Ovary (tissue), 9 donors: ENCODE measurements around the gene ST3GAL6. TPM values are rescaled to one million over a fixed set of nuclear protein-coding genes. Genes with fewer than 3 reads are reported as not detected.

Source experiments
- DNase-seq, 5 donors: peaks; one replicate each; pipeline ENCODE4 v3.0.0-alpha.2; 2019 to 2020
- H3K27ac ChIP-seq, 2 donors: fragments of 200-600 bp; one replicate each; pipeline versions ENCODE4 v1.5.1 to v1.8.0; 2019 to 2022
- H3K27me3 ChIP-seq: fragments of 200-600 bp; one replicate; pipeline ENCODE4 v1.8.0; 2022
- H3K36me3 ChIP-seq: fragments of 200-600 bp; sonication (generic); one replicate; pipeline ENCODE4 v1.5.1; 2019
- H3K4me1 ChIP-seq: one replicate; pipeline ENCODE4 v1.8.1; 2013; ENCODE audit warnings: mild to moderate bottlenecking, moderate library complexity; ENCODE audit not compliant: insufficient read depth
- H3K4me3 ChIP-seq: fragments of 200-600 bp; sonication (generic); one replicate; pipeline ENCODE4 v1.5.1; 2017
- H3K9me3 ChIP-seq, 2 donors: fragments of 200-600 bp in 1 of 2; sonication (generic) in 1 of 2; one replicate each; pipeline versions ENCODE4 v1.5.1 to v1.8.1; 2013 to 2019; ENCODE audit warnings: mild to moderate bottlenecking in 1 of 2, moderate library complexity in 1 of 2
- CTCF ChIP-seq, 3 donors: fragments of 450-650 bp in 2 of 3; fragments of 200-600 bp in 1 of 3; IDR thresholded peaks; one replicate each; pipeline versions ENCODE4 v1.5.1 to v1.8.0; 2016 to 2022; ENCODE audit warnings: antibody characterized with exemption in 3 of 3, mild to moderate bottlenecking in 1 of 3
- EP300 ChIP-seq: sonication (generic); formaldehyde crosslinking; IDR thresholded peaks from one replicate; pipeline ENCODE4 v1.6.1; 2017; ENCODE audit warnings: antibody characterized with exemption
- POLR2A ChIP-seq: fragments of 450-650 bp; IDR thresholded peaks from one replicate; pipeline ENCODE4 v1.6.1; 2017; ENCODE audit warnings: antibody characterized with exemption, mild to moderate bottlenecking, moderate library complexity
- WGBS, 3 donors: extraction: QIAGEN DNeasy Blood & Tissue Kit in 1 of 3; methylation state at CpG; one replicate each; pipeline versions ENCODE4 v1.1.5 to v1.1.7; 2013 to 2017; 5-methylcytosine and 5-hydroxymethylcytosine counted together
- intact Hi-C, 4 donors: fragments of 100-400 bp; cut with DNase I; formaldehyde crosslinking; loops; one replicate each; pipeline versions ENCODE4 v1.11.0 to v1.15.1; 2022 to 2023
- polyA plus RNA-seq, 2 donors: library from polyadenylated mRNA; stranded (reverse); fragments of 200-250 nt in 1 of 2; fragments of 350-450 nt in 1 of 2; fragmentation: Illumina TruSeq in 1 of 2; extraction: RNeasy Lipid Tissue Mini Kit (QIAGEN cat#74804) in 1 of 2; gene quantifications; one replicate each; pipeline ENCODE4 v1.2.3, GENCODE V29; 2013 to 2014
- total RNA-seq, 7 donors: library from RNA; depleted of rRNA in 2 of 7; stranded (reverse); fragments of >200 nt in 2 of 7; fragmentation: NEBNext Ultra II Directional in 3 of 7; extraction: Animal tissue kit (Norgen Biotek cat#: 25700) in 3 of 7; gene quantifications; one replicate each; pipeline versions ENCODE4 v1.1.0 to v1.2.4, GENCODE V29; 2016 to 2023
- donor health status: DM: no; HTN: no; CAD: no; lungs with moderate emphysema.
- donor health status: DM: no; HTN: no; CAD: no.
- donor health status: Bipolar disorder and iron deficiency.
- donor health status: DM: yes; HTN: yes; CAD: no.
- donor health status: DM: no; HTN: no; CAD: no.
- donor health status: DM: yes; HTN: yes; CAD: no.

ST3GAL6 gene
- total and polyA plus RNA-seq, 9 donors = 1.9 to 16.7 (median 3.7) TPM

- Histone ChIP-seq H3K9me3 (no peaks in the 10 kb centered on the region), H3K27ac (no peak overlapping the region), H3K27me3 (no peaks in the 10 kb centered on the region), H3K4me1 (no peaks in the 10 kb centered on the region), H3K36me3 (no peaks in the 10 kb centered on the region), H3K4me3 (no peak overlapping the region)
- DNase-seq = no peak
- WGBS, 3 donors = 82 to 94% (median 90%) methylated on average over 1 of the region's 1 CpG
- TF ChIP-seq EP300 = no peak
- TF ChIP-seq CTCF (IDR thresholded peaks at IDR 0.05) = no peak
- no peak for TF ChIP-seq POLR2A
- intact Hi-C loops = no loop called here
Observed at GRCh38 chr3:98721776-98722175, 41.4 kb upstream of the ST3GAL6 start.

GRCh38 chr3:98722389-98722788 lies 40.8 kb upstream of the ST3GAL6 start:
- H3K27me3 ChIP-seq = no peaks in the 10 kb centered on the region
- TF ChIP-seq EP300 (no peak), POLR2A (no peak), CTCF (IDR thresholded peaks at IDR 0.05) (no peak)
- H3K9me3 ChIP-seq = no peaks in the 10 kb centered on the region
- no peak overlapping the region for H3K4me3 ChIP-seq
- intact Hi-C loops = no loop called here
- H3K27ac ChIP-seq = no peak overlapping the region
- H3K36me3 ChIP-seq = no peaks in the 10 kb centered on the region
- WGBS, 3 donors = 78 to 82% (median 78%) methylated on average over 4 of the region's 4 CpGs
- no peaks in the 10 kb centered on the region for H3K4me1 ChIP-seq
- DNase-seq = no peak

- intact Hi-C loops = no loop called here
- Histone ChIP-seq H3K4me3 (no peak overlapping the region), H3K27me3 (no peaks in the 10 kb centered on the region), H3K9me3 (no peaks in the 10 kb centered on the region), H3K4me1 (no peaks in the 10 kb centered on the region), H3K36me3 (no peaks in the 10 kb centered on the region), H3K27ac (no peak overlapping the region)
- no peak for TF ChIP-seq POLR2A
- no peak for TF ChIP-seq EP300
- no peak for TF ChIP-seq CTCF (IDR thresholded peaks at IDR 0.05)
- 79 to 92% (median 84%) methylated on average over 2 of the region's 2 CpGs for WGBS, 3 donors
- no peak for DNase-seq
Observed at GRCh38 chr3:98725352-98725751, 37.8 kb upstream of the ST3GAL6 start.

GRCh38 chr3:98726084-98726483 lies 37.1 kb upstream of the ST3GAL6 start:
- WGBS, 3 donors = 80 to 88% (median 82%) methylated on average over 1 of the region's 1 CpG
- Histone ChIP-seq H3K9me3 (no peaks in the 10 kb centered on the region), H3K27ac (no peak overlapping the region), H3K27me3 (no peaks in the 10 kb centered on the region), H3K4me3 (no peak overlapping the region), H3K36me3 (no peaks in the 10 kb centered on the region), H3K4me1 (no peaks in the 10 kb centered on the region)
- TF ChIP-seq POLR2A (no peak), EP300 (no peak), CTCF (IDR thresholded peaks at IDR 0.05) (no peak)
- intact Hi-C loops = no loop called here
- no peak for DNase-seq

GRCh38 chr3:98727638-98728037 lies 35.5 kb upstream of the ST3GAL6 start:
- TF ChIP-seq POLR2A = no peak
- intact Hi-C loops = no loop called here
- DNase-seq = no peak

More at GRCh38 chr3:98727638-98728037, 35.5 kb upstream of the ST3GAL6 start:
- no peak overlapping the region for H3K4me3 ChIP-seq
- H3K4me1 ChIP-seq = no peaks in the 10 kb centered on the region
- no peak overlapping the region for H3K27ac ChIP-seq
- no peaks in the 10 kb centered on the region for H3K36me3 ChIP-seq
- no peaks in the 10 kb centered on the region for H3K27me3 ChIP-seq
- 81 to 85% (median 82%) methylated on average over 3 of the region's 3 CpGs for WGBS, 3 donors
- H3K9me3 ChIP-seq = no peaks in the 10 kb centered on the region
